Endodermal cell (in vitro differentiated cells): ENCODE measurements around the gene MAP3K5. TPM values are rescaled to one million over a fixed set of nuclear protein-coding genes. Genes with fewer than 3 reads are reported as not detected.

Source experiments
- DNase-seq: peaks from one replicate; pipeline ENCODE4 v3.0.0-alpha.2; 2017
- H3K27ac ChIP-seq: 2 replicates; pipeline ENCODE4 v1.5.1; 2013; ENCODE audit warnings: mild to moderate bottlenecking, low read depth, low read length, moderate library complexity
- H3K27me3 ChIP-seq: 2 replicates; pipeline ENCODE4 v1.6.1; 2013; ENCODE audit warnings: mild to moderate bottlenecking, low read length, moderate library complexity; ENCODE audit not compliant: insufficient read depth, control insufficient read depth, poor library complexity, severe bottlenecking
- H3K36me3 ChIP-seq: 2 replicates; pipeline ENCODE4 v1.7.0; 2013; ENCODE audit warnings: mild to moderate bottlenecking, low read length, moderate library complexity; ENCODE audit not compliant: control insufficient read depth, insufficient read depth
- H3K4me1 ChIP-seq: one replicate; pipeline ENCODE4 v1.7.0; 2013; ENCODE audit warnings: low read length; ENCODE audit not compliant: control insufficient read depth, insufficient read depth
- H3K4me3 ChIP-seq: 2 replicates; pipeline ENCODE4 v1.5.1; 2013; ENCODE audit warnings: mild to moderate bottlenecking, low read length, moderate library complexity
- H3K9ac ChIP-seq: 2 replicates; pipeline ENCODE4 v1.6.1; 2013; ENCODE audit warnings: mild to moderate bottlenecking, low read length, moderate library complexity; ENCODE audit not compliant: poor library complexity, severe bottlenecking; ENCODE audit errors: extremely low read depth
- H3K9me3 ChIP-seq: 2 replicates; pipeline ENCODE4 v1.6.1; 2013; ENCODE audit warnings: mild to moderate bottlenecking, low read length, moderate library complexity; ENCODE audit not compliant: control insufficient read depth
- H3K27ac Mint-ChIP-seq: 2 replicates; pipeline ENCODE4 v1.8.0; 2020; ENCODE audit warnings: mixed read lengths
- H3K27me3 Mint-ChIP-seq: 2 replicates; pipeline ENCODE4 v1.8.0; 2021; ENCODE audit warnings: mild to moderate bottlenecking, mixed read lengths; ENCODE audit not compliant: insufficient read depth
- H3K36me3 Mint-ChIP-seq: 2 replicates; pipeline ENCODE4 v1.8.0; 2020; ENCODE audit warnings: low read depth, mixed read lengths
- H3K4me1 Mint-ChIP-seq: 2 replicates; pipeline ENCODE4 v1.8.0; 2020; ENCODE audit warnings: mixed read lengths
- H3K4me3 Mint-ChIP-seq: 2 replicates; pipeline ENCODE4 v1.8.0; 2020; ENCODE audit warnings: mild to moderate bottlenecking, moderate library complexity, mixed read lengths
- H3K9me3 Mint-ChIP-seq: 2 replicates; pipeline ENCODE4 v1.8.0; 2020; ENCODE audit warnings: mild to moderate bottlenecking, mixed read lengths
- CTCF ChIP-seq: fragments of 200-600 bp; sonication (generic); conservative IDR thresholded peaks from 2 replicates; pipeline ENCODE4 v1.5.0; 2021; ENCODE audit warnings: antibody characterized with exemption, mild to moderate bottlenecking
- WGBS, 2 experiments: methylation state at CpG; one replicate each; pipeline versions ENCODE4 v1.1.5 to v1.1.7; 2013; ENCODE audit warnings: missing lambda C conversion rate in 2 of 2, mixed read lengths in 1 of 2; ENCODE audit not compliant: insufficient coverage in 1 of 2, insufficient read length in 1 of 2; 5-methylcytosine and 5-hydroxymethylcytosine counted together
- total RNA-seq, 2 donors: library from RNA; stranded (reverse); fragmentation: NEBNext Ultra II Directional in 1 of 2; extraction: Animal tissue kit (Norgen Biotek cat#: 25700) in 1 of 2; gene quantifications; 2 replicates in 1 of 2; 3 replicates in 1 of 2; pipeline ENCODE4 v1.2.1, GENCODE V29; 2021

Gene MAP3K5
- total RNA-seq, 2 donors from 2014 or later = 1.6 to 3.4 TPM

GRCh38 chr6:136604328-136604825 lies 187.9 kb downstream of the MAP3K5 start:
- no peaks in the 10 kb centered on the region for H3K9me3 Mint-ChIP-seq
- H3K4me3 ChIP-seq = no peak overlapping the region
- H3K9ac ChIP-seq = no peak overlapping the region
- no peak overlapping the region for H3K27ac ChIP-seq
- H3K27me3 Mint-ChIP-seq = no peaks in the 10 kb centered on the region
- no peaks in the 10 kb centered on the region for H3K27me3 ChIP-seq
- no peak for DNase-seq
- H3K36me3 Mint-ChIP-seq = no peaks in the 10 kb centered on the region
- WGBS, 2 experiments = 98% methylated on average over 1 of the region's 1 CpG; no CpG with 5 or more reads in 1 of the 2 experiments
- no peak overlapping the region for H3K27ac Mint-ChIP-seq
- TF ChIP-seq CTCF = no peak
- no peaks in the 10 kb centered on the region for H3K36me3 ChIP-seq
- no peaks in the 10 kb centered on the region for H3K4me1 ChIP-seq
- no peaks in the 10 kb centered on the region for H3K9me3 ChIP-seq
- H3K4me1 Mint-ChIP-seq = peaks cover 40% of the 10 kb centered on the region
- H3K4me3 Mint-ChIP-seq = no peak overlapping the region

GRCh38 chr6:136600818-136601217 lies 191.5 kb downstream of the MAP3K5 start:
- WGBS, 2 experiments = 93% methylated on average over 3 of the region's 3 CpGs; no CpG with 5 or more reads in 1 of the 2 experiments

GRCh38 chr6:136599329-136600011 lies 192.8 kb downstream of the MAP3K5 start:
- H3K4me3 ChIP-seq = no peak overlapping the region
- WGBS, 2 experiments = 94 to 95% methylated on average over 4 to 10 of the region's 10 CpGs
- Mint-ChIP-seq H3K4me3 (no peak overlapping the region), H3K4me1 (peaks cover 14% of the 10 kb centered on the region), H3K27ac (no peak overlapping the region), H3K36me3 (no peaks in the 10 kb centered on the region), H3K9me3 (no peaks in the 10 kb centered on the region), H3K27me3 (no peaks in the 10 kb centered on the region)
- TF ChIP-seq CTCF = no peak
- H3K9me3 ChIP-seq = no peaks in the 10 kb centered on the region
- DNase-seq = no peak
- H3K36me3 ChIP-seq = no peaks in the 10 kb centered on the region
- no peaks in the 10 kb centered on the region for H3K27me3 ChIP-seq
- no peak overlapping the region for H3K27ac ChIP-seq
- no peak overlapping the region for H3K9ac ChIP-seq
- no peaks in the 10 kb centered on the region for H3K4me1 ChIP-seq

More at GRCh38 chr6:136600818-136601217, 191.5 kb downstream of the MAP3K5 start:
- no peaks in the 10 kb centered on the region for H3K27me3 ChIP-seq
- no peak for TF ChIP-seq CTCF
- no peak for DNase-seq
- H3K4me1 ChIP-seq = no peaks in the 10 kb centered on the region
- H3K36me3 Mint-ChIP-seq = no peaks in the 10 kb centered on the region
- H3K9me3 Mint-ChIP-seq = no peaks in the 10 kb centered on the region
- no peaks in the 10 kb centered on the region for H3K27me3 Mint-ChIP-seq
- no peak overlapping the region for H3K9ac ChIP-seq
- no peak overlapping the region for H3K27ac ChIP-seq
- H3K27ac Mint-ChIP-seq = no peak overlapping the region
- no peaks in the 10 kb centered on the region for H3K36me3 ChIP-seq
- H3K4me1 Mint-ChIP-seq = peaks cover 17% of the 10 kb centered on the region
- no peak overlapping the region for H3K4me3 Mint-ChIP-seq
- no peak overlapping the region for H3K4me3 ChIP-seq
- no peaks in the 10 kb centered on the region for H3K9me3 ChIP-seq
